ENCODE data around the gene SERPINE2. TPM values are rescaled to one million over a fixed set of nuclear protein-coding genes. Genes with fewer than 3 reads are reported as not detected.

The SERPINE2 gene
- total RNA-seq, 1 donor: 658 TPM

DNA sequence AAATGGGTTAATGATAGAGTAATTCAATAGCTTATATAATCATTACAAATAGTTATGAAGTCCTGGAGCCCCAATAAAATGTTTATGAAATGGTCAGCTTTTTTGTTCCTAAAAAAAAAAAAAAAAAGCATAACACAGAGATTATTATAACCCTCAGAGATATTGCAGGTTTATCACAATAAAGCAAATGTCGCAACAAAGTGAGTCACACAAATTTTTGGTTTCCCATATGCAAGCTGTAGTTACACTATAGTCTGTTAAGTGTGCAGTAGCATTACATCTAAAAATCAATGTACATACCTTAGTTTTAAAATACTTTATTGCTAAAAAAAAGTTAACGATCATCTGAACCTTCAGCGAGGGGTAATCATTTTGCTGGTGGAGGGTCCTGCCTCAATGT is 114.0 kb downstream of the SERPINE2 start:
- Histone ChIP-seq H3K4me2 (ENCODE audit: insufficient read depth, low read length) (no peak overlapping the region), H3K79me2 (ENCODE audit: insufficient read depth, low read length) (peaks cover 98% of the 10 kb centered on the region), H3K9me3 (ENCODE audit: low read depth, low read length) (peaks cover 5% of the 10 kb centered on the region), H2AFZ (ENCODE audit: low read length) (no peak overlapping the region), H3K27ac (ENCODE audit: low read depth, low read length) (no peak overlapping the region), H3K27me3 (ENCODE audit: insufficient read depth, low read length) (no peaks in the 10 kb centered on the region), H3K36me3 (ENCODE audit: insufficient read depth, low read length) (peaks cover 4% of the 10 kb centered on the region), H3K4me3 (ENCODE audit: insufficient read depth, low read length) (no peak overlapping the region), H4K20me1 (ENCODE audit: insufficient read depth, low read length) (peaks cover 60% of the 10 kb centered on the region), H3K4me1 (ENCODE audit: insufficient read depth, low read length) (peaks cover 14% of the 10 kb centered on the region)
- no peak for DNase-seq (ENCODE audit: insufficient read length, low spot score, missing footprints)
- TF ChIP-seq CTCF (IDR thresholded peaks at IDR 0.05; ENCODE audit: extremely low read depth, low read depth, low read length): no peak

Other genes with a start within 250 kb of the SERPINE2 start
- 2.2 and 2.7 TPM in 2 replicates for gene AP1S3, start 201.7 kb downstream of the SERPINE2 start, total RNA-seq
- gene WDFY1, start 94.0 kb downstream of the SERPINE2 start, total RNA-seq: 74.6 and 83.4 TPM in 2 replicates
- 26.2 and 29.3 TPM in 2 replicates for gene MRPL44, start 81.8 kb downstream of the SERPINE2 start, total RNA-seq